Superior temporal gyrus (tissue), 1 donor: ENCODE measurements around the gene PPP2R1B.
"Not testable (repeated sequence)": the region's sequence is repeated elsewhere in the genome, so short reads cannot be mapped to it uniquely, and the experiment has no call there.

Experiments
- DNase-seq: peaks from one replicate; pipeline ENCODE4 v3.0.0-alpha.2; 2016; ENCODE audit errors: extremely low spot score

PPP2R1B gene

GRCh38 chr11:111765984-111766833 lies at the start of gene PPP2R1B:
PPP2R1B (minus strand) TSS chr11:111766389; CDS start chr11:111766361, 28 bp downstream.
- peak; percentile 83 for DNase-seq

DNA sequence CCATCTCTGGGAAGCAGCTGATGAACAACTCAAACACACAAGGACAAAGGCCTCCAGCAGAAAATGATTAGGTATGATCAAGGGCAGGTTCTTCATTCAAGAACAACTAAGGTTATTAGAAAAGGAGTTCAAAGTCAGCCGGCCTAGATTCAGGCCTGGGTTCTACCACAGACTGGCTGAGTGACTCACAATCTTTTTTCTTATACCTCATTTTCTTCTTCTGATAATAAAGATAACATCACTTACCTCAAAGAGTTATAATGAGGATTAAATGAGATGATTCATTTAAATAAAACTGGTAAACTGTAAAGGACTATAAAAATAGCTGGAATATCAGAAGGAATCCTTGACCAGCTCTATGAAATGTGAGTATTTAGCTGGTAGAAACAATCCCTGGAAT lies 49.3 kb upstream of the PPP2R1B start:
- DNase-seq: no peak

GRCh38 chr11:111814557-111815320 lies 48.5 kb upstream of the PPP2R1B start:
- DNase-seq: no peak

- no peak for DNase-seq
These were observed 47.9 kb upstream of the PPP2R1B start for GRCh38 chr11:111814106-111814505.

GRCh38 chr11:111812211-111812610 lies 46.0 kb upstream of the PPP2R1B start:
- DNase-seq: no peak

- no peak for DNase-seq
These were observed 45.3 kb upstream of the PPP2R1B start for GRCh38 chr11:111811445-111811844.

GRCh38 chr11:111808834-111809233 lies 42.6 kb upstream of the PPP2R1B start:
- no peak for DNase-seq

GRCh38 chr11:111808063-111808588 lies 41.9 kb upstream of the PPP2R1B start:
- DNase-seq: no peak

DNA sequence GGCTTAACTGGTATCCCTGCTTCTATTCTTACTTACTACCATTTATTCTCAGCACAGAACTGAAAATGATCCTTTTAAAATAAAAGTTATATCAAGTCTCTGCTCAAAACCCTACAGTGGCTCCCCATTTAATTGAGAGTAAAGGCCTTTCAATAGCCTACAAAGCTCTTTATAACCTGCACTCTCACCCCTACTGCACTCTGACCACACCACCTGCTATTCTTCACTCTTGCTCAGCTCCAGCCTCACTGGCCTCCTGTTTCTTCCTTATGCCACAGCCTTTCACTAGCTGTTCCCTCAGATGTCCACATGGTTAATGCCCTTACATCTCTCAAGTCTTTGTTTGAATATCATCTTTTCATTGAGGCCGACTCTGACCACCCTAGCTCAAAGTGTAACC lies 40.9 kb upstream of the PPP2R1B start:
- no peak for DNase-seq

DNA sequence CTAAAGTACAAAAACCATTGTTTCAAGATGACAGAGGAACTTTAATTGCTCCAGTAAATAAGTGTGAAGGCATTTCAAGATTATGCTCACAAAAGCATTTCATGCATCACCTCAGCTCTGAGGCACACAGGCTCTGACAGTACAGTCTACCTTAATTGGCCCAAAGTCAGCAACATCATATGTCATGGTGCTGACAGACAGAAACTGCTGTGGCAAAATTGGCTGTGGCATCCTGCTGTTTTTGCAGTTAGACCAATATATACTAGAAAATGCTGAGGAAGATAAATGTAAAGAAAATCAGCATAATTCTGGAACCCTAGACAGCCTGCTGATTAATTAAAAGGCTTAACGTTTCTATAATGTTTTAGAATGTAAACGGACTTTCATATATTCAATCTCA lies 34.9 kb upstream of the PPP2R1B start:
- no peak for DNase-seq

- no peak for DNase-seq
These were observed 32.1 kb upstream of the PPP2R1B start for GRCh38 chr11:111798279-111798678.

DNA sequence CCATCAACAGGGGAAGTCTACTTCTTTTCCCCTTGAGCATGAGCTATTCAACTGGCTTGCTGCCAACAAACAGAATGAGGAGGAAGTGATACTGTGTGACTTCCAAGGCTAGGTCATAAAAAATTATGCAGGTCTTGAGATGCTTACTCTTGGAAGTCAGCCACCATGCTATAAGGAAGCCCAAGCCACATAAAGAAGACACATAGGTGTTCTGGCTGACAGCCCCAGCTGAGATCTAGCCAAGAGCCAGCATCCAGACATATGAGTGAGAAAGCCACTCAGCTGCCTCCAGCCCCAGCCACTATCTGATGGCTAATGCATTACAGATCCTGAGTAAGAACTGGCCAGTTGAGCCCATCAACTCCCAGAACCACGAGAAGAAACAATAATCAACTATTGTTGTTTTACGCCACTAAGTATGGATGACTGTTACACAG lies 31.0 kb upstream of the PPP2R1B start:
- DNase-seq: no peak

DNA sequence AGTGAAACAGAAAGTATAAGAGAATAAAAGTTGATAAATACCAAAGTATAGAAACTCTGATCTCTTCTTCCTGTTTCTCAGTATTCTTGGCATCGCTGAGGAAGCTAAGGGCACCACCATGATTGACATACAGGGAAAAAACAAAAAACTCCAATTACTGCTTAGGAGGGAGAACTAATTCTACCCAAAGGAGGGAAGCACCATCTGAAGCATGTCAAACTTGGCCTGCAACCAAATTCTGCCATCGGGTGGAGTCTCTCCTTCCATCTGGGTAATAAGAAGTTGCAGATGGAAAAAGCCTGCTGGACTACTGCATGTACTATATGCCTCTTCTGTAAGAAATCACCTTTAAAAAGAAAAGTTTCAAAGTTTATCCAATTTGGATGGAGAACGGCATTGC lies 30.5 kb upstream of the PPP2R1B start:
- no peak for DNase-seq

- no peak for DNase-seq
These were observed 29.3 kb upstream of the PPP2R1B start for GRCh38 chr11:111795334-111795985.

DNA sequence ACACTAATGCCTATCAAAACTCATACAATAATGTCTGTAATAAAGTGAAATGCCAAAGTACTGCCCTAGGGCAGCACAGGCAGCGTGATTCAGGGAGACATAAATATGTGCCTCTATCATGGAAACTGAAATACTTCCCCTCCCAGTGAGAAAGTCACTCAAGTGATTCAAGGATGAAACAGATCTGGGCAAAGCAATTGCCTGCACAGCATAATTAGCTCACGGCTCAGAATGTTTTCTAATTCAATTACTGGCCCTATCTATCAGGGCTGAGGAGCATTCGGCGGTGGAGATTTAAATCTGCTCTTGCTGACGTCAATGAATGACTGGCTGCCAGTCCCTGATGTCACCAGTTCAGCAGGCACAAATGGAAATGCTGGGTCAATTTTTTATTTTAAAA lies 27.7 kb upstream of the PPP2R1B start:
- DNase-seq: no peak

- DNase-seq: no peak
These were observed 26.8 kb upstream of the PPP2R1B start for GRCh38 chr11:111792955-111793500.

GRCh38 chr11:111792314-111792713 lies 26.1 kb upstream of the PPP2R1B start:
- no peak for DNase-seq

DNA sequence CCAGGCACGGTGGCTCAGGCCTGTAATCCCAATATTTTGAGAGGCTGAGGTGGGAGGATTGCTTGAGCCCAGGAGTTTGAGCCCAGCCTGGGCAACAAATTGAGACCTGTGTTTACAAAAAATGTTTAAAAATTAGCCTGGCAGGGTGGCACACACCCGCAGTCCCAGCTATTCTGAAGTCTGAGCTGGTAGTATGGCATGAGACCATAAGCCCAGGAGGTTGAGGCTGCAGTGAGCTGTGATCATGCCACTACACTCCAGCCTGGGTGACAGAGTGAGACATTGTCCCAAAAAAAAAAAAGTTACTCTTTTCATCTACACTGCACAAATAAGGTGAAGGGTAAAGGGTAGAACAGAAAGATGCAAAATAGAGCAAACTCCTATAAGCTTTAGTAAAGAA lies 22.3 kb upstream of the PPP2R1B start:
- DNase-seq: no peak

DNA sequence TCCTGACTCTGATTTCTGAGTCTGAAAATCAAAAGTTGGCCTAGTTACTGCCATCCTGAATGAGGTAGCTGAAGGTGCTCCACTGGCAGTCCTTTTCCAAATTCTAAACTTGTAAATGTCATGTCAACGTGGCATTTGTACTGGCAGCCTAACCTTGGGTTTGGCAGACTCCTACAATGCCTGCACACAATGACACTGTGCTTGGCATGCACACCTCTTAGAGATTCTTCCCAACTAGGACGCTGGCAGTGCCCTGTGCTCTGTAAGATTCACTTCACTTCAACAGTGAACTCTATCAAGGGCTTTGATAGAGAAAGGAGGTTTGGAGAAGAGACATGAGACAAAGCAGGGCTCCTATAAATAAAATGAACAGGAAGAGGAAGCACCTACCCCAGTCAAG lies 21.9 kb upstream of the PPP2R1B start:
- DNase-seq: no peak

- DNase-seq: no peak
These were observed 19.8 kb upstream of the PPP2R1B start for GRCh38 chr11:111785886-111786412.

GRCh38 chr11:111785076-111785475 lies 18.9 kb upstream of the PPP2R1B start:
- no peak for DNase-seq

- DNase-seq: not testable (repeated sequence)
These were observed 18.1 kb upstream of the PPP2R1B start for GRCh38 chr11:111784311-111784710.
